Keratinocyte (primary cell): ENCODE results near the gene SDK1. TPM values are rescaled to one million over a fixed set of nuclear protein-coding genes. Genes with fewer than 3 reads are reported as not detected.

Source experiments
- DNase-seq: peaks from one replicate; pipeline ENCODE4 v3.0.0-alpha.2; 2011; ENCODE audit warnings: low read depth, missing footprints, low spot score
- FAIRE-seq: peaks from 2 replicates; lab custom pipeline; 2011; peaks lifted over from hg19 to GRCh38; lab: Jason Lieb, UNC
- H2AFZ ChIP-seq: 2 replicates; pipeline ENCODE4 v1.6.0; 2012; ENCODE audit warnings: low read length, control low read depth, inconsistent platforms; ENCODE audit not compliant: control insufficient read depth
- H3K27ac ChIP-seq: 2 replicates; pipeline ENCODE4 v1.5.1; 2011; ENCODE audit warnings: low read length; ENCODE audit not compliant: control insufficient read depth, insufficient read depth
- H3K27me3 ChIP-seq: 3 replicates; pipeline ENCODE4 v1.6.0; 2011; ENCODE audit warnings: low read length; ENCODE audit not compliant: control insufficient read depth, insufficient read depth; ENCODE audit errors: extremely low read depth
- H3K36me3 ChIP-seq, 2 experiments: 2 replicates in 1 of 2; 3 replicates in 1 of 2; pipeline ENCODE4 v1.5.1; 2011; ENCODE audit warnings: low read length in 2 of 2, mild to moderate bottlenecking in 1 of 2; ENCODE audit not compliant: control insufficient read depth in 2 of 2, insufficient read depth in 2 of 2; ENCODE audit errors: extremely low read depth in 1 of 2
- H3K4me1 ChIP-seq: 3 replicates; pipeline ENCODE4 v1.5.1; 2011; ENCODE audit warnings: low read length; ENCODE audit not compliant: control insufficient read depth, insufficient read depth; ENCODE audit errors: extremely low read depth
- H3K4me2 ChIP-seq: 3 replicates; pipeline ENCODE4 v1.6.0; 2011; ENCODE audit warnings: low read depth, low read length; ENCODE audit not compliant: control insufficient read depth, insufficient read depth; ENCODE audit errors: extremely low read depth
- H3K4me3 ChIP-seq, 3 experiments: fragments of 200-600 bp in 1 of 3; sonication (generic) in 1 of 3; 2 replicates in 2 of 3; 3 replicates in 1 of 3; pipeline ENCODE4 v1.5.1; 2011 to 2016; ENCODE audit warnings: low read length in 3 of 3, mild to moderate bottlenecking in 3 of 3, control low read depth in 2 of 3, inconsistent platforms in 1 of 3, low read depth in 1 of 3, mixed read lengths in 1 of 3, mixed run types in 1 of 3, moderate library complexity in 1 of 3; ENCODE audit not compliant: control insufficient read depth in 2 of 3, insufficient read depth in 2 of 3; ENCODE audit errors: extremely low read depth in 1 of 3
- H3K79me2 ChIP-seq: 2 replicates; pipeline ENCODE4 v1.6.0; 2012; ENCODE audit warnings: low read length; ENCODE audit not compliant: control insufficient read depth, insufficient read depth
- H3K9ac ChIP-seq: 3 replicates; pipeline ENCODE4 v1.6.0; 2011; ENCODE audit warnings: low read length; ENCODE audit not compliant: control insufficient read depth, insufficient read depth; ENCODE audit errors: extremely low read depth
- H3K9me1 ChIP-seq: 3 replicates; pipeline ENCODE4 v1.6.0; 2011; ENCODE audit warnings: low read length; ENCODE audit not compliant: control insufficient read depth, insufficient read depth; ENCODE audit errors: extremely low read depth
- H3K9me3 ChIP-seq: 2 replicates; pipeline ENCODE4 v1.5.1; 2012; ENCODE audit warnings: low read depth, low read length; ENCODE audit not compliant: control insufficient read depth
- H4K20me1 ChIP-seq: 3 replicates; pipeline ENCODE4 v1.6.0; 2011; ENCODE audit warnings: low read length; ENCODE audit not compliant: control insufficient read depth, insufficient read depth; ENCODE audit errors: extremely low read depth
- CTCF ChIP-seq, 3 experiments: IDR thresholded peaks in 1 of 3; conservative IDR thresholded peaks in 1 of 3; optimal IDR thresholded peaks in 1 of 3; 2 replicates in 2 of 3; 3 replicates in 1 of 3; pipeline versions ENCODE3 to v1.5.1; 2011; ENCODE audit warnings: low read length in 3 of 3, mild to moderate bottlenecking in 3 of 3, moderate library complexity in 2 of 3, control low read depth in 1 of 3, inconsistent platforms in 1 of 3; ENCODE audit not compliant: insufficient read depth in 2 of 3; ENCODE audit errors: extremely low read depth in 1 of 3
- EZH2 ChIP-seq: IDR thresholded peaks from one replicate; pipeline ENCODE4 v1.6.1; 2012; ENCODE audit warnings: inconsistent platforms, mild to moderate bottlenecking, low read length, moderate library complexity
- dilution Hi-C: fragments of 300-500 bp; cut with MboI; formaldehyde crosslinking; loops from one replicate; pipeline ENCODE4 v1.7.0; 2020; ENCODE audit warnings: low sequenced_read_pairs; ENCODE audit not compliant: extremely low pct_ligation_motif_present
- polyA plus RNA-seq, 5 experiments: library from polyadenylated mRNA; depleted of rRNA in 3 of 5; stranded (reverse) in 3 of 5; stranded (forward) in 1 of 5; unstranded in 1 of 5; fragments of >200 nt; gene quantifications; 1 replicate in 1 of 5; 2 replicates in 3 of 5; 3 replicates in 1 of 5; pipeline versions ENCODE4 v1.2.1 to v1.2.3, GENCODE V29; 2011 to 2012; ENCODE audit warnings: missing spikeins in 2 of 5, low read depth in 1 of 5, low replicate concordance in 1 of 5

The SDK1 gene
- polyA plus RNA-seq, 1 donor (not counting 4 experiments of a cell fraction or from before 2014, with no cell fraction given), result 0.66 TPM

DNA sequence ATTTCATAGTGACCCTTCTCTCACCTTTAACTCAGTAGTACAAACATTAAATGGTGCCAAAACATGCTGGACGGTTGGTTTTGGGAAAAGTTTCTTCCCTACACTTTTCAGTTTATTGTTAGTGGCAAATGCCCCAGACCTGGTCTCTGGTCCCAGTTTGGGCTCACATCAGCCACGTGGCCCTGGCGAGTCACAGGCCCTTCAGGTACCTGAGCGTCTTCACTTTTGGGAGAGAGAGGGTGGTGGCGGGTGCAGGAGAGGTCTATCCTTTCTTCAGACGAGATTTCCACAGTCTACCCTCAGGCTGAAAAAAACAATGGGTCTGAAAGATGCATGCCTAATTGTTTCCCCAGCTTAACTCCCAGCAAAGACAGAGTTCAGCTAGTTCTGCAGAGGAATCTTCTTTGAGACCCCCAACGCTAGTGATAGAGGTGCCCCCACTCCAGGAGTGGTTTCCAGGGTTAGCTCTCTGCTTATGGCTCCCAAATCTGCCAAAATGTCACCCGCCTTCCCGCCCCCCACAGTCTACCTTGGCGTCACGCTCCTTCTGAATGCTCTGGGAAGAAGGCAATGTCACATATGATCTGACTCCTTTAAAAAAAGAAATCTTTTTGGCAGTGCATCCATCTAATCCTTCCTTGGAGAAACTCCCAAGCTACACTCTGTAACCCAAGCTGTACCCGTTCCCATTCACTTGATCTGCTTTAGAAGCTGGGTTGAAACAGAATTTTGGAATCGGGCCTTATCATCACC is 996.3 kb downstream of the SDK1 start:
- Histone ChIP-seq H3K9ac (no peak overlapping the region), H3K4me1 (no peaks in the 10 kb centered on the region), H3K4me2 (no peak overlapping the region), H4K20me1 (no peaks in the 10 kb centered on the region), H3K36me3 (no peaks in the 10 kb centered on the region), H3K27ac (no peak overlapping the region), H3K9me1 (no peaks in the 10 kb centered on the region), H3K79me2 (no peaks in the 10 kb centered on the region), H3K9me3 (no peaks in the 10 kb centered on the region), H3K4me3 (no peak overlapping the region), H3K27me3 (no peaks in the 10 kb centered on the region), H2AFZ (no peak overlapping the region)
- DNase-seq, result no peak
- dilution Hi-C loops, result no loop called here
- no peak for FAIRE-seq
- TF ChIP-seq EZH2 (no peak), CTCF (optimal IDR thresholded peaks at IDR 0.05 in 1 of 3, IDR thresholded peaks at IDR 0.05 in 1 of 3, conservative IDR thresholded peaks at IDR 0.05 in 1 of 3; ENCODE audit: extremely low read depth in 1 of 3, insufficient read depth in 2 of 3, low read length in 3 of 3) (no peak)

- no peaks in the 10 kb centered on the region for H3K27me3 ChIP-seq
- H3K4me2 ChIP-seq, result no peak overlapping the region
- H3K9me3 ChIP-seq, result no peaks in the 10 kb centered on the region
- H3K4me1 ChIP-seq, result no peaks in the 10 kb centered on the region
- no peaks in the 10 kb centered on the region for H3K36me3 ChIP-seq
- no peaks in the 10 kb centered on the region for H4K20me1 ChIP-seq
- FAIRE-seq, result no peak
- TF ChIP-seq CTCF (optimal IDR thresholded peaks at IDR 0.05 in 1 of 3, IDR thresholded peaks at IDR 0.05 in 1 of 3, conservative IDR thresholded peaks at IDR 0.05 in 1 of 3; ENCODE audit: extremely low read depth in 1 of 3, insufficient read depth in 2 of 3, low read length in 3 of 3) (no peak), EZH2 (no peak)
- H3K9me1 ChIP-seq, result no peaks in the 10 kb centered on the region
- dilution Hi-C loops, result no loop called here
- H3K27ac ChIP-seq, result no peak overlapping the region
- H3K9ac ChIP-seq, result no peak overlapping the region
- no peaks in the 10 kb centered on the region for H3K79me2 ChIP-seq
- no peak overlapping the region for H3K4me3 ChIP-seq
- no peak for DNase-seq
- no peak overlapping the region for H2AFZ ChIP-seq
Measured at GRCh38 chr7:4297918-4298219, 996.8 kb downstream of the SDK1 start.
